Ectodermal cell (in vitro differentiated cells): ENCODE measurements around the gene AGXT2.
"Not testable (repeated sequence)": the region's sequence is repeated elsewhere in the genome, so short reads cannot be mapped to it uniquely, and the experiment has no call there.

Experiments used
- H3K27ac ChIP-seq: 2 replicates; pipeline ENCODE4 v1.7.0; 2013; ENCODE audit warnings: mild to moderate bottlenecking, low read depth, low read length; ENCODE audit not compliant: insufficient read depth, poor library complexity, severe bottlenecking
- H3K27me3 ChIP-seq: 2 replicates; pipeline ENCODE4 v1.7.0; 2013; ENCODE audit warnings: mild to moderate bottlenecking, low read length; ENCODE audit not compliant: insufficient read depth, control insufficient read depth, poor library complexity, severe bottlenecking
- H3K36me3 ChIP-seq: one replicate; pipeline ENCODE4 v1.7.0; 2013; ENCODE audit warnings: low read length; ENCODE audit not compliant: control insufficient read depth, insufficient read depth
- H3K4me1 ChIP-seq: one replicate; pipeline ENCODE4 v1.7.0; 2013; ENCODE audit warnings: low read length; ENCODE audit not compliant: control insufficient read depth, insufficient read depth
- H3K4me3 ChIP-seq: 2 replicates; pipeline ENCODE4 v1.7.0; 2013; ENCODE audit warnings: low read depth, low read length, control low read depth; ENCODE audit not compliant: insufficient read depth
- H3K9me3 ChIP-seq: 2 replicates; pipeline ENCODE4 v1.7.0; 2013; ENCODE audit warnings: mild to moderate bottlenecking, low read length, moderate library complexity; ENCODE audit not compliant: control insufficient read depth
- WGBS, 2 experiments: methylation state at CpG; one replicate each; pipeline ENCODE4 v1.1.7; 2013; ENCODE audit warnings: missing lambda C conversion rate in 2 of 2; 5-methylcytosine and 5-hydroxymethylcytosine counted together

AGXT2 gene

GRCh38 chr5:34977934-34978613, 69.7 kb downstream of the AGXT2 start:
- Histone ChIP-seq H3K4me3 (no peak overlapping the region), H3K27me3 (no peaks in the 10 kb centered on the region), H3K36me3 (no peaks in the 10 kb centered on the region), H3K4me1 (no peaks in the 10 kb centered on the region), H3K27ac (no peak overlapping the region), H3K9me3 (no peaks in the 10 kb centered on the region)
- WGBS, 2 experiments = 94% methylated on average over 1 of the region's 2 CpGs

GRCh38 chr5:34976347-34976746, 71.4 kb downstream of the AGXT2 start:
- 81 to 85% methylated on average over 5 of the region's 5 CpGs for WGBS, 2 experiments
- no peak overlapping the region for H3K27ac ChIP-seq

DNA sequence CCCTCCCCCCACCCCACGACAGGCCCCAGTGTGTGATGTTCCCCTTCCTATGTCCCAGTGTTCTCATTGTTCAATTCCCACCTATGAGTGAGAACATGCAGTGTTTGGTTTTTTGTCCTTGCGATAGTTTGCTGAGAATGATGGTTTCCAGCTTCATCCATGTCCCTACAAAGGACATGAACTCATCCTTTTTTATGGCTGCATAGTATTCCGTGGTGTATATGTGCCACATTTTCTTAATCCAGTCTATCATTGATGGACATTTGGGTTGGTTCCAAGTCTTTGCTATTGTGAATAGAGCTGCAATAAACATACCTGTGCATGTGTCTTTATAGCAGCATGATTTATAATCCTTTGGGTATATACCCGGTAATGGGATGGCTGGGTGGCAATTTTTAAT, 76.1 kb downstream of the AGXT2 start:
- not testable (repeated sequence) for H3K9me3 ChIP-seq, H3K4me3 ChIP-seq, H3K36me3 ChIP-seq, H3K27ac ChIP-seq, H3K27me3 ChIP-seq, H3K4me1 ChIP-seq
- 86 to 100% methylated on average over 1 of the region's 4 CpGs for WGBS, 2 experiments

More at GRCh38 chr5:34976347-34976746, 71.4 kb downstream of the AGXT2 start:
- H3K27me3 ChIP-seq = no peaks in the 10 kb centered on the region
- no peak overlapping the region for H3K4me3 ChIP-seq
- H3K36me3 ChIP-seq = no peaks in the 10 kb centered on the region
- H3K4me1 ChIP-seq = no peaks in the 10 kb centered on the region
- no peaks in the 10 kb centered on the region for H3K9me3 ChIP-seq

DNA sequence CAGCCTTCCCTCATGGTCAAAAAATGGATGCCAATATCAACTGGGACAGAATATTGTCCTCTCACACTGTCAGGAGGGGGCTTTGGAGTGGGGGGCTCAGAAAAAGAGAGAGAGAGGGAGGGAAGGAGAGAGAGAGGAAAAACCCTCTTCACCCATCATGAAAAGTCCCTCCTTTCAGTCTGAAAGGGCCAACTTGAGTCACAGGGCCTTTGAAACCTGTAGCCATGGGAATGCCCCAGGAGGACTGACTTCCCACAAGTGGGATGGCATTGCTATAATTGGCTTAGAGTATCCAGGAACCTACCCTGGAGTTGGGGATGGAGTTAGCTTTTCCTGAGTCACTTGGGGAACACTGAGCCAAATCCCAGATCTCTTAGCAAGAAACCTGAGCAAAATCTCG, 77.2 kb downstream of the AGXT2 start:
- Histone ChIP-seq H3K4me1 (no peaks in the 10 kb centered on the region), H3K36me3 (no peaks in the 10 kb centered on the region), H3K27me3 (no peaks in the 10 kb centered on the region), H3K27ac (no peak overlapping the region), H3K4me3 (no peak overlapping the region), H3K9me3 (no peaks in the 10 kb centered on the region)
- 81 to 89% methylated on average over 1 of the region's 1 CpG for WGBS, 2 experiments

DNA sequence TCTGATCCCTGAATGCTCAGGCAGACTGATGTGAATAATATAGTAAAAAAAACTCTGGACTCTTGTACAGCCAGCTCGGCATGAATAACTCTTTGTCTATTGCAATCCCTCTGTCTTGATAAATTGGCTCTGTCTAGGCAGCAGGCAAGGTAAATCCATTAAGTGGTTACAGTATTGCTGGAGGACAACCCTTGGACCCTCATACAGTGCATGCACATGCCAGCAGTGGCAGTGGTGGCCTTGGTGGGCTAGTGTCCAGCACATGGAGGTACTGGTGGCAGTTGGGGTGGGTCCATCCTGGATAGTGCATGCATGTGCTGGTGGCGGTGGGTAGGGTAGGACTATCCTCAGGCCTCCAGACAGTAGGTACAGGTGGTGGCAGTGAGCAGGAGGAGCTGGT, 79.5 kb downstream of the AGXT2 start:
- 92 to 96% methylated on average over 2 of the region's 2 CpGs for WGBS, 2 experiments
- H3K4me3 ChIP-seq = no peak overlapping the region

DNA sequence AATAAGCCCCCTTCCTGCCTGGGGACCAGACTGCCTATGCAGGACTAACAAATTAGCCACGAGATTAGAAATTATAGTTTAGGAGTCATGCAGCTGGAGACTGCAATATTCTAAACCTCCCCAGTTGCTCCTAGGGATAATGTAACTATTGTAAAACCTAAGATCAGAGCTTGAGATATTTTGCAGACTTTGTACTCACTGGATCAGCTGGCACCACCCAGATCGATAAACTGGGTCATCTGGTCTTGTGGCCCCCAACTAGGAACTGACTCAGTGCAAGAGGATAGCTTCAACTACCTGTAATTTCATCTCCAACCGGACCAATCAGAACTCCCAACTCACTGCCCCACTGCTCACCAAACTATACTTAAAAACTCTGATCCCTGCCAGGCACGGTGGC, 80.2 kb downstream of the AGXT2 start:
- Histone ChIP-seq H3K27me3 (no peaks in the 10 kb centered on the region), H3K36me3 (no peaks in the 10 kb centered on the region), H3K4me1 (no peaks in the 10 kb centered on the region), H3K27ac (no peak overlapping the region), H3K4me3 (no peak overlapping the region), H3K9me3 (no peaks in the 10 kb centered on the region)
- 88 to 90% methylated on average over 4 of the region's 4 CpGs for WGBS, 2 experiments

More for the DNA sequence above, 79.5 kb downstream of the AGXT2 start:
- Histone ChIP-seq H3K27me3 (no peaks in the 10 kb centered on the region), H3K27ac (no peak overlapping the region), H3K9me3 (no peaks in the 10 kb centered on the region), H3K4me1 (no peaks in the 10 kb centered on the region), H3K36me3 (no peaks in the 10 kb centered on the region)

- no peak overlapping the region for H3K27ac ChIP-seq
- H3K4me1 ChIP-seq = no peaks in the 10 kb centered on the region
- H3K27me3 ChIP-seq = no peaks in the 10 kb centered on the region
- H3K9me3 ChIP-seq = no peaks in the 10 kb centered on the region
- no peak overlapping the region for H3K4me3 ChIP-seq
- no peaks in the 10 kb centered on the region for H3K36me3 ChIP-seq
- WGBS, 2 experiments = 88 to 100% methylated on average over 1 of the region's 1 CpG
Observed at GRCh38 chr5:34959323-34959722, 88.4 kb downstream of the AGXT2 start.

GRCh38 chr5:34957857-34958690, 89.7 kb downstream of the AGXT2 start:
- H3K36me3 ChIP-seq = no peaks in the 10 kb centered on the region
- H3K27ac ChIP-seq = no peak overlapping the region
- H3K9me3 ChIP-seq = no peaks in the 10 kb centered on the region
- H3K4me1 ChIP-seq = no peaks in the 10 kb centered on the region
- H3K27me3 ChIP-seq = no peaks in the 10 kb centered on the region
- 57 to 64% methylated on average over 4 to 5 of the region's 5 CpGs for WGBS, 2 experiments
- H3K4me3 ChIP-seq = no peak overlapping the region

- Histone ChIP-seq H3K36me3 (no peaks in the 10 kb centered on the region), H3K27me3 (no peaks in the 10 kb centered on the region)
Observed at GRCh38 chr5:34957321-34957720, 90.4 kb downstream of the AGXT2 start.

More at GRCh38 chr5:34957321-34957720, 90.4 kb downstream of the AGXT2 start:
- 80 to 100% methylated on average over 1 of the region's 1 CpG for WGBS, 2 experiments
- Histone ChIP-seq H3K4me3 (no peak overlapping the region), H3K4me1 (no peaks in the 10 kb centered on the region), H3K9me3 (no peaks in the 10 kb centered on the region), H3K27ac (no peak overlapping the region)
